Dermis microvascular lymphatic vessel endothelial cell (primary cell): ENCODE data around the gene CCSER1. TPM values are rescaled to one million over a fixed set of nuclear protein-coding genes. Genes with fewer than 3 reads are reported as not detected.
A peak's percentile ranks its signal among the peaks of the same experiment; 100 is the strongest.

Experiments
- DNase-seq, 2 donors: peaks; one replicate each; pipeline versions ENCODE4 v3.0.0 to v3.0.0-alpha.2; 2010; ENCODE audit warnings: low read depth in 2 of 2
- total RNA-seq: library from RNA; depleted of rRNA; stranded (reverse); fragments of >200 nt; gene quantifications from 2 replicates; pipeline ENCODE4 v1.2.1, GENCODE V29; 2014

Gene CCSER1
- 0.13 TPM in 2 replicates for total RNA-seq

- DNase-seq, result peak in 1 of 2 donors; percentile 51
Measured at GRCh38 chr4:90127223-90127705, at the start of gene CCSER1. Gene CCSER1 (plus strand): TSS chr4:90127394.

- no peak for DNase-seq
Measured at GRCh38 chr4:90078440-90078839, 48.8 kb upstream of the CCSER1 start.

- no peak for DNase-seq
Measured at GRCh38 chr4:90080116-90080515, 47.1 kb upstream of the CCSER1 start.

GRCh38 chr4:90081432-90082144, 45.6 kb upstream of the CCSER1 start:
- DNase-seq, result no peak

- DNase-seq, result no peak
Measured at GRCh38 chr4:90082449-90082848, 44.7 kb upstream of the CCSER1 start.

- no peak for DNase-seq
Measured at GRCh38 chr4:90084277-90084966, 42.8 kb upstream of the CCSER1 start.

- no peak for DNase-seq
Measured at GRCh38 chr4:90084967-90085295, 42.3 kb upstream of the CCSER1 start.

GRCh38 chr4:90093526-90093925, 33.7 kb upstream of the CCSER1 start:
- no peak for DNase-seq

GRCh38 chr4:90095000-90095399, 32.2 kb upstream of the CCSER1 start:
- DNase-seq, result no peak

GRCh38 chr4:90099812-90100211, 27.4 kb upstream of the CCSER1 start:
- no peak for DNase-seq

GRCh38 chr4:90103991-90104390, 23.2 kb upstream of the CCSER1 start:
- DNase-seq, result no peak

GRCh38 chr4:90105274-90105673, 21.9 kb upstream of the CCSER1 start:
- no peak for DNase-seq

GRCh38 chr4:90112715-90113114, 14.5 kb upstream of the CCSER1 start:
- no peak for DNase-seq

- DNase-seq, result no peak
Measured at GRCh38 chr4:90113881-90114457, 13.2 kb upstream of the CCSER1 start.

- DNase-seq, result no peak
Measured at GRCh38 chr4:90118527-90119195, 8.5 kb upstream of the CCSER1 start.

GRCh38 chr4:90120037-90120436, 7.2 kb upstream of the CCSER1 start:
- DNase-seq, result peak in 1 of 2 donors; percentile 13

- no peak for DNase-seq
Measured at GRCh38 chr4:90120815-90121214, 6.4 kb upstream of the CCSER1 start.

- DNase-seq, result no peak
Measured at GRCh38 chr4:90121676-90122354, 5.4 kb upstream of the CCSER1 start.

GRCh38 chr4:90122355-90122748, 4.8 kb upstream of the CCSER1 start:
- peak in 1 of 2 donors; percentile 81 for DNase-seq

GRCh38 chr4:90124276-90124675, 2.9 kb upstream of the CCSER1 start:
- no peak for DNase-seq

GRCh38 chr4:90126805-90127204, 389 bp upstream of the CCSER1 start:
- DNase-seq, result no peak
